Gastroesophageal sphincter (tissue), 4 donors: ENCODE data around the gene LIG4. TPM values are rescaled to one million over a fixed set of nuclear protein-coding genes. Genes with fewer than 3 reads are reported as not detected.

Experiments used
- ATAC-seq: fragments of 150-250 bp; one replicate; pipeline ENCODE4 v1.9.1; 2016; ENCODE audit warnings: mild to moderate bottlenecking, moderate library complexity
- H3K27ac ChIP-seq, 4 donors: fragments of 200-600 bp; sonication (generic) in 3 of 4; 1 replicate in 3 of 4; 2 replicates in 1 of 4; pipeline ENCODE4 v1.5.1; 2016 to 2019
- H3K27me3 ChIP-seq: fragments of 200-600 bp; sonication (generic); one replicate; pipeline ENCODE4 v1.5.1; 2019
- H3K36me3 ChIP-seq, 2 donors: fragments of 200-600 bp; sonication (generic); one replicate each; pipeline ENCODE4 v1.5.1; 2019; ENCODE audit warnings: control low read depth in 1 of 2
- H3K4me1 ChIP-seq, 3 donors: fragments of 200-600 bp; sonication (generic); 1 replicate in 2 of 3; 2 replicates in 1 of 3; pipeline ENCODE4 v1.5.1; 2016 to 2019; ENCODE audit warnings: control low read depth in 2 of 3
- H3K4me3 ChIP-seq, 2 donors: fragments of 200-600 bp; sonication (generic); one replicate each; pipeline ENCODE4 v1.5.1; 2019; ENCODE audit warnings: mild to moderate bottlenecking in 1 of 2, moderate library complexity in 1 of 2
- H3K9me3 ChIP-seq, 3 donors: fragments of 200-600 bp; sonication (generic); one replicate each; pipeline ENCODE4 v1.5.1; 2017 to 2019; ENCODE audit warnings: control low read depth in 2 of 3
- CTCF ChIP-seq, 4 experiments: fragments of 200-600 bp in 2 of 4; fragments of 450-650 bp in 2 of 4; sonication (generic) in 1 of 4; IDR thresholded peaks; one replicate each; pipeline ENCODE4 v1.5.1; 2017 to 2019; ENCODE audit warnings: antibody characterized with exemption in 4 of 4, mild to moderate bottlenecking in 2 of 4, moderate library complexity in 2 of 4
- EP300 ChIP-seq: sonication (generic); formaldehyde crosslinking; IDR thresholded peaks from one replicate; pipeline ENCODE4 v1.6.1; 2017; ENCODE audit warnings: antibody characterized with exemption, mild to moderate bottlenecking
- POLR2A ChIP-seq, 2 donors: fragments of 450-650 bp; IDR thresholded peaks; one replicate each; pipeline ENCODE4 v1.6.1; 2017; ENCODE audit warnings: antibody characterized with exemption in 2 of 2, mild to moderate bottlenecking in 2 of 2, moderate library complexity in 1 of 2
- POLR2AphosphoS5 ChIP-seq: sonication (generic); formaldehyde crosslinking; IDR thresholded peaks from one replicate; pipeline ENCODE4 v1.6.1; 2017; ENCODE audit warnings: antibody characterized with exemption
- WGBS, 2 donors: methylation state at CpG; one replicate each; pipeline ENCODE4 v1.1.5; 2018; ENCODE audit warnings: low coverage in 1 of 2; 5-methylcytosine and 5-hydroxymethylcytosine counted together
- total RNA-seq, 4 donors: library from RNA; depleted of rRNA; stranded (reverse); fragments of >200 nt; gene quantifications; one replicate each; pipeline ENCODE4 v1.1.0, GENCODE V29; 2016

LIG4 gene
- total RNA-seq, 4 donors from 2014 or later: 10.4 to 19.5 (median 13.5) TPM

- Histone ChIP-seq H3K4me1 (peaks cover 11 to 59% (median 12%) of the 10 kb centered on the region in 3 donors), H3K27ac (no peak overlapping the region), H3K4me3 (no peak overlapping the region), H3K36me3 (peaks cover 0 to 6% of the 10 kb centered on the region in 2 donors), H3K27me3 (no peaks in the 10 kb centered on the region), H3K9me3 (no peaks in the 10 kb centered on the region)
- TF ChIP-seq POLR2AphosphoS5 (no peak), CTCF (IDR thresholded peaks at IDR 0.05) (peak; percentile 72 to 84 (median 72))
- 63 to 81% methylated on average over 1 of the region's 1 CpG for WGBS, 2 donors
- no peak for ATAC-seq
Observed at GRCh38 chr13:108227651-108228272, 12.4 kb upstream of the LIG4 start.

GRCh38 chr13:108226184-108226583 lies 10.8 kb upstream of the LIG4 start:
- WGBS, 2 donors: 10 to 38% methylated on average over 1 of the region's 1 CpG
- ATAC-seq: no peak
- TF ChIP-seq POLR2A (IDR thresholded peaks at IDR 0.05): no peak
- no peak for TF ChIP-seq EP300
- TF ChIP-seq CTCF (IDR thresholded peaks at IDR 0.05): no peak
- TF ChIP-seq POLR2AphosphoS5: no peak
- no peak overlapping the region for H3K4me3 ChIP-seq
- peaks cover 0 to 6% of the 10 kb centered on the region in 2 donors for H3K36me3 ChIP-seq
- H3K4me1 ChIP-seq: peaks cover 11 to 71% (median 14%) of the 10 kb centered on the region in 3 donors
- no peaks in the 10 kb centered on the region for H3K9me3 ChIP-seq
- H3K27ac ChIP-seq: no peak overlapping the region
- H3K27me3 ChIP-seq: no peaks in the 10 kb centered on the region

GRCh38 chr13:108225440-108225839 lies 10.1 kb upstream of the LIG4 start:
- 64 to 91% methylated on average over 1 of the region's 1 CpG for WGBS, 2 donors
- peaks cover 0 to 6% of the 10 kb centered on the region in 2 donors for H3K36me3 ChIP-seq
- H3K27ac ChIP-seq: no peak overlapping the region
- TF ChIP-seq POLR2A (IDR thresholded peaks at IDR 0.05) (no peak), EP300 (no peak), POLR2AphosphoS5 (no peak), CTCF (IDR thresholded peaks at IDR 0.05) (no peak)
- no peak overlapping the region for H3K4me3 ChIP-seq
- H3K4me1 ChIP-seq: peaks cover 11 to 78% (median 19%) of the 10 kb centered on the region in 3 donors
- H3K9me3 ChIP-seq: no peaks in the 10 kb centered on the region
- H3K27me3 ChIP-seq: no peaks in the 10 kb centered on the region
- ATAC-seq: no peak

- no peak for ATAC-seq
- Histone ChIP-seq H3K27me3 (no peaks in the 10 kb centered on the region), H3K27ac (peak overlapping the region; percentile 29 to 47 (median 38)), H3K4me3 (no peak overlapping the region), H3K9me3 (no peaks in the 10 kb centered on the region), H3K36me3 (no peaks in the 10 kb centered on the region), H3K4me1 (peaks cover 19 to 93% (median 19%) of the 10 kb centered on the region in 3 donors)
- WGBS, 2 donors: 30 to 35% methylated on average over 7 of the region's 7 CpGs
- no peak for TF ChIP-seq POLR2A (IDR thresholded peaks at IDR 0.05)
- TF ChIP-seq POLR2AphosphoS5: peak; percentile 56
- TF ChIP-seq EP300: no peak
Observed at GRCh38 chr13:108223687-108224503, 8.6 kb upstream of the LIG4 start.

GRCh38 chr13:108220041-108220440 lies 4.7 kb upstream of the LIG4 start:
- peak overlapping the region in 1 of 2 donors; percentile 86 for H3K4me3 ChIP-seq
- no peaks in the 10 kb centered on the region for H3K36me3 ChIP-seq
- no peaks in the 10 kb centered on the region for H3K9me3 ChIP-seq
- no peak for TF ChIP-seq POLR2A (IDR thresholded peaks at IDR 0.05)
- no peak for TF ChIP-seq POLR2AphosphoS5
- no peak for TF ChIP-seq EP300
- TF ChIP-seq CTCF (IDR thresholded peaks at IDR 0.05): no peak
- peak overlapping the region in 3 of 4 donors; percentile 29 to 90 (median 44) for H3K27ac ChIP-seq
- 6 to 23% methylated on average over 1 of the region's 1 CpG for WGBS, 2 donors
- peaks cover 19 to 82% (median 22%) of the 10 kb centered on the region in 3 donors for H3K4me1 ChIP-seq
- no peak for ATAC-seq
- no peaks in the 10 kb centered on the region for H3K27me3 ChIP-seq
